CD4-positive, alpha-beta T cell treated with Interleukin-4 for 4 hours (primary cell): Measurements from ENCODE around the gene NLRP11.
"Not testable (repeated sequence)": the region's sequence is repeated elsewhere in the genome, so short reads cannot be mapped to it uniquely, and the experiment has no call there.

ENCODE experiments used
- DNase-seq: peaks from one replicate; pipeline ENCODE4 v3.0.0-alpha.2; 2020

NLRP11 gene

DNA sequence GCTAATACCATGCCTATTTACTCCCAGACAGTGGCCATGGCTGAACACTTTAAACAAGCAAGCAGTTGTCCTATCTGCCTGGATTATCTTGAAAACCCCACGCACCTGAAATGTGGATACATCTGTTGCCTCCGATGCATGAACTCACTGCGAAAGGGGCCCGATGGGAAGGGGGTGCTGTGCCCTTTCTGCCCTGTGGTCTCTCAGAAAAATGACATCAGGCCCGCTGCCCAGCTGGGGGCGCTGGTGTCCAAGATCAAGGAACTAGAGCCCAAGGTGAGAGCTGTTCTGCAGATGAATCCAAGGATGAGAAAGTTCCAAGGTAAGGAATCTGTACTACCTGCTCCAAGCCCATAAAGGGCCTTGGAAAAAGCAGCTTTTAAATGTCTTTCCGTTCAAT is 54.3 kb downstream of the NLRP11 start:
- DNase-seq: no peak

GRCh38 chr19:55769632-55770031 is 62.2 kb downstream of the NLRP11 start:
- DNase-seq: not testable (repeated sequence)

DNA sequence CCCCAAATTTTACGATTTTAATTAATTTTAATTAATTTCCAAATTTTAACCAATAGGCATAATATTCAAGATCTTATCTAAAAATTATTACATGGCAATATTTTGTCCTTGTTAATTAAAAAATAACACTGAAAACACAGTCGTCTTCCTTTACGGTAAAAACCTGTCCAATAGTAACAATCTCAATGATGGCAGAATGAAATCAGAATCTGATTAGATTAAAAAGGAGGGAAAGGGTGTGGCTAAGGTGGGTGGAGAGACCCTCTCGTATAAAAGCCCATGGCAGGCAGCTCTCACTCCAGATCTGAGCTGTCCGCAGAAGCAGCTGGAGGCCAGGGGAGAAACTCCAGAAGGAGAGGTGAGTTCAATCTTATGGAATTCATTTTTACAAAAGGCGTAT is 63.0 kb downstream of the NLRP11 start, which contains the start of gene RFPL4AL1:
Gene RFPL4AL1 (plus strand): TSS at position 301 of the 400 bp plus-strand sequence. CDS start 2,687 bp downstream, outside the sequence.
- DNase-seq: not testable (repeated sequence)

GRCh38 chr19:55766466-55766865 is 65.3 kb downstream of the NLRP11 start:
- no peak for DNase-seq

DNA sequence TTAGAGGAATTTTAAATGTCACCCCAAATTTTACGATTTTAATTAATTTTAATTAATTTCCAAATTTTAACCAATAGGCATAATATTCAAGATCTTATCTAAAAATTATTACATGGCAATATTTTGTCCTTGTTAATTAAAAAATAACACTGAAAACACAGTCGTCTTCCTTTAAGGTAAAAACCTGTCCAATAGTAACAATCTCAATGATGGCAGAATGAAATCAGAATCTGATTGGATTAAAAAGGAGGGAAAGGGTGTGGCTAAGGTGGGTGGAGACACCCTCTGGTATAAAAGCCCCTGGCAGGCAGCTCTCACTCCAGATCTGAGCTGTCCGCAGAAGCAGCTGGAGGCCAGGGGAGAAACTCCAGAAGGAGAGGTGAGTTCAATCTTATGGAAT is 73.0 kb downstream of the NLRP11 start, which contains the start of gene RFPL4A:
Gene RFPL4A (plus strand): TSS at position 301 of the 400 bp plus-strand sequence. CDS start 2,704 bp downstream, outside the sequence.
- DNase-seq: not testable (repeated sequence)

DNA sequence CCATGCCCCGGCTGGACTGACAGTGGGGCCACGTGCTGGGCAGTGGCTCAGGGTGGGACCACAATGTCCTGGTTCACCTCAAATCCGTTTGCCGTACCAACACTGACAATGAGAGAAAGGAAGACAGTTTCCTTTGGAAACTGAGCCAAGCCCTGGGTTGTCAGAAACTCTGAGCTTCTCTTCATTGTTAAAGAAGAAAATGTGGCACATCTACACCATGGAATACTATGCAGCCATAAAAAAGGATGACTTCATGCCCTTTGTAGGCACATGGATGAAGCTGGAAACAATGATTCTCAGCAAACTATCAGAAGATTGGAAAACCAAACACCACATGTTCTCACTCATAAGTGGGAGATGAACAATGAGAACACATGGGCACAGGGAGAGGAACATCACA is 75.0 kb downstream of the NLRP11 start:
- DNase-seq: not testable (repeated sequence)

- DNase-seq: no peak
Measured at GRCh38 chr19:55753401-55753800, 78.4 kb downstream of the NLRP11 start.

- no peak for DNase-seq
Measured at GRCh38 chr19:55750715-55751114, 81.1 kb downstream of the NLRP11 start.

DNA sequence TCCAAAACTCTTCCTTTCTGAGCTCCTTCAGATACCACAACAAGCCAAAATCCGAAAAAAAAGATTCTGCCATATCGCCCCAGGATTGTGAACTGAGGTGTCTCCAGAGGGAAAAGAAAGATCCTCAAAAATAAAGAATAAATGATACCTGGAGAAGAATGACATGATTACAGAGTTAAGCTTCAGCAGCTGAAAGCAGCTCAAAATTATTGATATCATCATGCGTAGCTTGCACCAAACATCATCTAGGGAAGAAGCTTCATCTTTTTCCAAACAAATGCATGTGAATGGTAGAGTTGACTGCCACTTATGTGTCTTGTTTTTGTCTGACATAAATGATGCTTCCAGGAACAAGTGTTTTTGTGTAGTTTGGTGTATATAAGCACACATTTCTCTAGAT is 93.5 kb downstream of the NLRP11 start, which contains the start of gene NLRP9:
Gene NLRP9 (minus strand): TSS at position 101 of the 400 bp plus-strand sequence. CDS start 28 bp downstream, at position 73.
- DNase-seq: no peak
